ENCODE results near the gene ST3GAL6. TPM values are rescaled to one million over a fixed set of nuclear protein-coding genes. Genes with fewer than 3 reads are reported as not detected.

ST3GAL6 gene
- polyA plus RNA-seq, 3 donors = 21.0 to 49.5 (median 22.8) TPM

GRCh38 chr3:98823791-98824190, 60.7 kb downstream of the ST3GAL6 start:
- WGBS (ENCODE audit: insufficient coverage) = 100% methylated on average over 3 of the region's 4 CpGs
- H3K79me2 ChIP-seq (ENCODE audit: insufficient read depth, low read length) = no peaks in the 10 kb centered on the region
- no peaks in the 10 kb centered on the region for H3K36me3 ChIP-seq (replicated peaks in 1 of 2; ENCODE audit: control insufficient read depth in 1 of 2, insufficient read depth in 2 of 2, low read length in 2 of 2)
- H3K9ac ChIP-seq (ENCODE audit: insufficient read depth, low read length, poor library complexity, severe bottlenecking) = no peak overlapping the region
- H2AFZ ChIP-seq (ENCODE audit: insufficient read depth, low read depth, low read length, poor library complexity, severe bottlenecking) = no peak overlapping the region
- H3K27ac ChIP-seq (ENCODE audit: low read depth in 1 of 2, low read length in 2 of 2) = no peak overlapping the region
- no peak overlapping the region for H3K4me3 ChIP-seq (replicated peaks in 1 of 3; ENCODE audit: low read depth in 2 of 3, low read length in 3 of 3)
- Mint-ChIP-seq H3K27ac (no peak overlapping the region), H3K9me3 (no peaks in the 10 kb centered on the region), H3K4me3 (no peak overlapping the region), H3K4me1 (no peaks in the 10 kb centered on the region), H3K27me3 (ENCODE audit: low read depth in 3 of 3) (no peaks in the 10 kb centered on the region), H3K36me3 (no peaks in the 10 kb centered on the region)
- intact Hi-C loops (cut with micrococcal nuclease) = no loop called here
- H4K20me1 ChIP-seq (ENCODE audit: insufficient read depth, low read length) = no peaks in the 10 kb centered on the region
- no peak for TF ChIP-seq CTCF (IDR thresholded peaks at IDR 0.05)
- H3K4me2 ChIP-seq (replicated peaks; ENCODE audit: extremely low read depth, low read length, poor library complexity, severe bottlenecking) = no peak overlapping the region
- no peaks in the 10 kb centered on the region for H3K4me1 ChIP-seq (ENCODE audit: control insufficient read depth in 1 of 2, insufficient read depth in 2 of 2, low read length in 2 of 2)
- H3K27me3 ChIP-seq (ENCODE audit: control insufficient read depth in 2 of 2, insufficient read depth in 2 of 2, low read length in 2 of 2) = no peaks in the 10 kb centered on the region
- no peak for DNase-seq
- H3K9me3 ChIP-seq (replicated peaks in 1 of 2; ENCODE audit: control insufficient read depth in 1 of 2, insufficient read depth in 1 of 2, low read length in 2 of 2) = no peaks in the 10 kb centered on the region

GRCh38 chr3:98824256-98824655, 61.1 kb downstream of the ST3GAL6 start:
- Mint-ChIP-seq H3K4me1 (no peaks in the 10 kb centered on the region), H3K4me3 (no peak overlapping the region), H3K9me3 (no peaks in the 10 kb centered on the region), H3K27ac (no peak overlapping the region), H3K36me3 (no peaks in the 10 kb centered on the region), H3K27me3 (ENCODE audit: low read depth in 3 of 3) (no peaks in the 10 kb centered on the region)
- no peaks in the 10 kb centered on the region for H3K36me3 ChIP-seq (replicated peaks in 1 of 2; ENCODE audit: control insufficient read depth in 1 of 2, insufficient read depth in 2 of 2, low read length in 2 of 2)
- H3K27me3 ChIP-seq (ENCODE audit: control insufficient read depth in 2 of 2, insufficient read depth in 2 of 2, low read length in 2 of 2) = no peaks in the 10 kb centered on the region
- no peak overlapping the region for H3K9ac ChIP-seq (ENCODE audit: insufficient read depth, low read length, poor library complexity, severe bottlenecking)
- H3K9me3 ChIP-seq (replicated peaks in 1 of 2; ENCODE audit: control insufficient read depth in 1 of 2, insufficient read depth in 1 of 2, low read length in 2 of 2) = no peaks in the 10 kb centered on the region
- no peak for TF ChIP-seq CTCF (IDR thresholded peaks at IDR 0.05)
- no peak for DNase-seq
- no CpG with 5 or more reads among the region's 6 CpGs for WGBS (ENCODE audit: insufficient coverage)
- intact Hi-C loops (cut with micrococcal nuclease) = no loop called here
- no peak overlapping the region for H2AFZ ChIP-seq (ENCODE audit: insufficient read depth, low read depth, low read length, poor library complexity, severe bottlenecking)
- no peak overlapping the region for H3K4me3 ChIP-seq (replicated peaks in 1 of 3; ENCODE audit: low read depth in 2 of 3, low read length in 3 of 3)
- no peak overlapping the region for H3K4me2 ChIP-seq (replicated peaks; ENCODE audit: extremely low read depth, low read length, poor library complexity, severe bottlenecking)
- H3K27ac ChIP-seq (ENCODE audit: low read depth in 1 of 2, low read length in 2 of 2) = no peak overlapping the region
- H4K20me1 ChIP-seq (ENCODE audit: insufficient read depth, low read length) = no peaks in the 10 kb centered on the region
- no peaks in the 10 kb centered on the region for H3K4me1 ChIP-seq (ENCODE audit: control insufficient read depth in 1 of 2, insufficient read depth in 2 of 2, low read length in 2 of 2)
- H3K79me2 ChIP-seq (ENCODE audit: insufficient read depth, low read length) = no peaks in the 10 kb centered on the region
